Measurements from ENCODE around the gene ARHGAP20.
A peak's percentile ranks its signal among the peaks of the same experiment; 100 is the strongest.

ARHGAP20 gene

GRCh38 chr11:110599207-110599606, 113.0 kb downstream of the ARHGAP20 start:
- no peak for DNase-seq

- DNase-seq: no peak
Measured at GRCh38 chr11:110598725-110599124, 113.5 kb downstream of the ARHGAP20 start.

GRCh38 chr11:110587972-110588371, 124.3 kb downstream of the ARHGAP20 start:
- DNase-seq: no peak

GRCh38 chr11:110587129-110587528, 125.1 kb downstream of the ARHGAP20 start:
- no peak for DNase-seq

GRCh38 chr11:110584150-110584549, 128.1 kb downstream of the ARHGAP20 start:
- DNase-seq: no peak

- DNase-seq: no peak
Measured at GRCh38 chr11:110582728-110583432, 129.4 kb downstream of the ARHGAP20 start.

GRCh38 chr11:110580571-110580970, 131.7 kb downstream of the ARHGAP20 start:
- no peak for DNase-seq

GRCh38 chr11:110573411-110573810, 138.8 kb downstream of the ARHGAP20 start:
- no peak for DNase-seq

GRCh38 chr11:110571081-110571720, 141.0 kb downstream of the ARHGAP20 start:
- DNase-seq: no peak

GRCh38 chr11:110566577-110566976, 145.7 kb downstream of the ARHGAP20 start:
- no peak for DNase-seq

GRCh38 chr11:110565357-110566336, 146.6 kb downstream of the ARHGAP20 start:
- DNase-seq: peak in 1 of 2 experiments; percentile 38

- DNase-seq: no peak
Measured at GRCh38 chr11:110564676-110565356, 147.4 kb downstream of the ARHGAP20 start.

- DNase-seq: no peak
Measured at GRCh38 chr11:110544779-110545178, 167.5 kb downstream of the ARHGAP20 start.

- DNase-seq: no peak
Measured at GRCh38 chr11:110538154-110538553, 174.1 kb downstream of the ARHGAP20 start.

GRCh38 chr11:110530900-110531741, 181.1 kb downstream of the ARHGAP20 start:
- DNase-seq: no peak

- no peak for DNase-seq
Measured at GRCh38 chr11:110529043-110529442, 183.2 kb downstream of the ARHGAP20 start.

GRCh38 chr11:110527146-110527545, 185.1 kb downstream of the ARHGAP20 start:
- no peak for DNase-seq

All from NCI-H446 (cell line).